Measurements from ENCODE around the gene CD163.

- TF ChIP-seq, protein P1, sequence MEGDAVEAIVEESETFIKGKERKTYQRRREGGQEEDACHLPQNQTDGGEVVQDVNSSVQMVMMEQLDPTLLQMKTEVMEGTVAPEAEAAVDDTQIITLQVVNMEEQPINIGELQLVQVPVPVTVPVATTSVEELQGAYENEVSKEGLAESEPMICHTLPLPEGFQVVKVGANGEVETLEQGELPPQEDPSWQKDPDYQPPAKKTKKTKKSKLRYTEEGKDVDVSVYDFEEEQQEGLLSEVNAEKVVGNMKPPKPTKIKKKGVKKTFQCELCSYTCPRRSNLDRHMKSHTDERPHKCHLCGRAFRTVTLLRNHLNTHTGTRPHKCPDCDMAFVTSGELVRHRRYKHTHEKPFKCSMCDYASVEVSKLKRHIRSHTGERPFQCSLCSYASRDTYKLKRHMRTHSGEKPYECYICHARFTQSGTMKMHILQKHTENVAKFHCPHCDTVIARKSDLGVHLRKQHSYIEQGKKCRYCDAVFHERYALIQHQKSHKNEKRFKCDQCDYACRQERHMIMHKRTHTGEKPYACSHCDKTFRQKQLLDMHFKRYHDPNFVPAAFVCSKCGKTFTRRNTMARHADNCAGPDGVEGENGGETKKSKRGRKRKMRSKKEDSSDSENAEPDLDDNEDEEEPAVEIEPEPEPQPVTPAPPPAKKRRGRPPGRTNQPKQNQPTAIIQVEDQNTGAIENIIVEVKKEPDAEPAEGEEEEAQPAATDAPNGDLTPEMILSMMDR (conservative IDR thresholded peaks at IDR 0.05) = no peak
- no peak for TF ChIP-seq ZFX (IDR thresholded peaks at IDR 0.05)
These were observed 59.0 kb downstream of the CD163 start for GRCh38 chr12:7444537-7444936.
